Vagina (tissue), 2 donors: Measurements from ENCODE around the gene GPHA2.

Experiments used
- CTCF ChIP-seq, 3 experiments: fragments of 450-650 bp in 2 of 3; fragments of 200-600 bp in 1 of 3; sonication (generic) in 1 of 3; IDR thresholded peaks; one replicate each; pipeline ENCODE4 v1.5.1; 2017 to 2019; ENCODE audit warnings: antibody characterized with exemption in 3 of 3, mild to moderate bottlenecking in 2 of 3, moderate library complexity in 2 of 3
- POLR2A ChIP-seq, 2 donors: fragments of 450-650 bp; IDR thresholded peaks; one replicate each; pipeline ENCODE4 v1.6.1; 2017; ENCODE audit warnings: antibody characterized with exemption in 2 of 2, mild to moderate bottlenecking in 2 of 2, moderate library complexity in 2 of 2
- POLR2AphosphoS5 ChIP-seq, 2 donors: sonication (generic); formaldehyde crosslinking; IDR thresholded peaks; one replicate each; pipeline ENCODE4 v1.9.0; 2017; ENCODE audit warnings: antibody characterized with exemption in 2 of 2, mild to moderate bottlenecking in 2 of 2, low read depth in 1 of 2; ENCODE audit not compliant: insufficient read depth in 1 of 2

GRCh38 chr11:64916040-64916774 lies 19.5 kb downstream of the GPHA2 start:
- TF ChIP-seq CTCF (IDR thresholded peaks at IDR 0.05) (no peak), POLR2A (IDR thresholded peaks at IDR 0.05) (no peak), POLR2AphosphoS5 (IDR thresholded peaks at IDR 0.05; ENCODE audit: insufficient read depth in 1 of 2, low read depth in 1 of 2) (no peak)
